H1 (cell line): ENCODE results near the gene GPR68. TPM values are rescaled to one million over a fixed set of nuclear protein-coding genes. Genes with fewer than 3 reads are reported as not detected.

Experiments
- CTCF ChIA-PET: fragments of 300-600 bp; sonication (Branson Sonifier 250); formaldehyde crosslinking; loops from one replicate; lab custom pipeline; 2021; ENCODE audit not compliant: partially characterized antibody; lab: Charles Lee
- POLR2A ChIA-PET: fragments of 300-600 bp; sonication (Branson Sonifier 250); formaldehyde crosslinking; loops from one replicate; lab custom pipeline; 2021; ENCODE audit warnings: inconsistent platforms; ENCODE audit not compliant: partially characterized antibody; lab: Charles Lee
- DNase-seq, 2 experiments: peaks; one replicate each; pipeline versions ENCODE4 v3.0.0 to v3.0.0-alpha.2; 2010 to 2022; ENCODE audit warnings: low spot score in 2 of 2, low read depth in 1 of 2, mixed read lengths in 1 of 2
- FAIRE-seq: peaks from 2 replicates; lab custom pipeline; 2011; peaks lifted over from hg19 to GRCh38; lab: Jason Lieb, UNC
- H2AFZ ChIP-seq: 2 replicates; pipeline ENCODE4 v1.8.1; 2012; ENCODE audit warnings: low read length, inconsistent platforms
- H2AK5ac ChIP-seq: 2 replicates; pipeline ENCODE4 v1.6.1; 2013; ENCODE audit warnings: low read depth, low read length
- H2BK120ac ChIP-seq: replicated peaks from 2 replicates; pipeline ENCODE3; 2013; ENCODE audit warnings: low read depth, low read length, inconsistent platforms
- H2BK12ac ChIP-seq: 2 replicates; pipeline ENCODE4 v1.6.1; 2013; ENCODE audit warnings: low read depth, low read length
- H2BK15ac ChIP-seq: 2 replicates; pipeline ENCODE4 v1.6.1; 2013; ENCODE audit warnings: low read length
- H2BK20ac ChIP-seq: 2 replicates; pipeline ENCODE4 v1.6.1; 2013; ENCODE audit warnings: low read length
- H2BK5ac ChIP-seq: 2 replicates; pipeline ENCODE4 v1.6.1; 2013; ENCODE audit warnings: low read depth, low read length
- H3K14ac ChIP-seq: 2 replicates; pipeline ENCODE4 v1.6.1; 2013; ENCODE audit warnings: inconsistent platforms; ENCODE audit not compliant: insufficient read length
- H3K18ac ChIP-seq: 2 replicates; pipeline ENCODE4 v1.6.1; 2013; ENCODE audit warnings: low read length; ENCODE audit errors: extremely low read depth
- H3K23ac ChIP-seq: 2 replicates; pipeline ENCODE4 v1.6.1; 2013; ENCODE audit warnings: inconsistent platforms; ENCODE audit not compliant: insufficient read length
- H3K23me2 ChIP-seq: 2 replicates; pipeline ENCODE4 v1.6.1; 2013; ENCODE audit warnings: low read depth, low read length
- H3K27ac ChIP-seq: 2 replicates; pipeline ENCODE4 v1.6.1; 2011; ENCODE audit warnings: low read depth, low read length, inconsistent platforms
- H3K27me3 ChIP-seq, 4 experiments: replicated peaks in 1 of 4; 1 replicate in 1 of 4; 2 replicates in 3 of 4; pipeline versions ENCODE4 v1.6.1 to v1.8.1; 2011 to 2013; ENCODE audit warnings: low read length in 3 of 4, mild to moderate bottlenecking in 3 of 4, inconsistent platforms in 2 of 4, mixed read lengths in 2 of 4, moderate library complexity in 1 of 4; ENCODE audit not compliant: control insufficient read depth in 3 of 4, insufficient read depth in 3 of 4; ENCODE audit errors: extremely low read depth in 1 of 4
- H3K36me3 ChIP-seq, 4 experiments: 2 replicates each; pipeline versions ENCODE4 v1.6.1 to v1.8.1; 2011 to 2013; ENCODE audit warnings: mild to moderate bottlenecking in 4 of 4, low read length in 3 of 4, moderate library complexity in 2 of 4, control low read depth in 1 of 4, inconsistent platforms in 1 of 4; ENCODE audit not compliant: insufficient read depth in 4 of 4, control insufficient read depth in 2 of 4
- H3K4ac ChIP-seq: replicated peaks from 2 replicates; pipeline ENCODE3; 2013; ENCODE audit warnings: low read length, low read depth, mixed read lengths, inconsistent platforms; ENCODE audit not compliant: insufficient read length
- H3K4me1 ChIP-seq, 4 experiments: replicated peaks in 1 of 4; 1 replicate in 1 of 4; 2 replicates in 3 of 4; pipeline versions ENCODE4 v1.6.1 to v1.8.1; 2011 to 2013; ENCODE audit warnings: low read length in 3 of 4, inconsistent platforms in 2 of 4, mixed read lengths in 1 of 4; ENCODE audit not compliant: insufficient read depth in 4 of 4, control insufficient read depth in 3 of 4
- H3K4me2 ChIP-seq, 2 experiments: 2 replicates each; pipeline versions ENCODE4 v1.6.1 to v1.8.1; 2011 to 2013; ENCODE audit warnings: low read depth in 2 of 2, low read length in 2 of 2, control low read depth in 1 of 2, inconsistent platforms in 1 of 2, mild to moderate bottlenecking in 1 of 2; ENCODE audit not compliant: insufficient read depth in 1 of 2
- H3K4me3 ChIP-seq, 4 experiments: fragments of 200-600, 300-600 bp in 1 of 4; sonication (generic), shearing (Covaris generic), sonication (Bioruptor Twin) in 1 of 4; 2 replicates each; pipeline versions ENCODE4 v1.5.1 to v1.8.1; 2011 to 2016; ENCODE audit warnings: low read length in 4 of 4, low read depth in 3 of 4, control low read depth in 2 of 4, inconsistent platforms in 2 of 4, mild to moderate bottlenecking in 2 of 4, mixed read lengths in 1 of 4, moderate library complexity in 1 of 4; ENCODE audit not compliant: insufficient read depth in 2 of 4; ENCODE audit errors: extremely low read depth in 1 of 4
- H3K56ac ChIP-seq: replicated peaks from 2 replicates; pipeline ENCODE3; 2013; ENCODE audit warnings: low read depth, mild to moderate bottlenecking, mixed read lengths, low read length, inconsistent platforms; ENCODE audit not compliant: insufficient read length
- H3K79me1 ChIP-seq: 2 replicates; pipeline ENCODE4 v1.6.1; 2013; ENCODE audit warnings: low read depth, low read length, control low read depth
- H3K79me2 ChIP-seq, 2 experiments: 2 replicates each; pipeline versions ENCODE4 v1.6.1 to v1.8.1; 2012 to 2013; ENCODE audit warnings: low read length in 2 of 2, mild to moderate bottlenecking in 2 of 2, inconsistent platforms in 1 of 2; ENCODE audit not compliant: insufficient read depth in 2 of 2, control insufficient read depth in 1 of 2
- H3K9ac ChIP-seq, 4 experiments: replicated peaks in 1 of 4; 1 replicate in 1 of 4; 2 replicates in 3 of 4; pipeline versions ENCODE4 v1.6.1 to v1.8.1; 2011 to 2013; ENCODE audit warnings: low read depth in 3 of 4, low read length in 3 of 4, control low read depth in 2 of 4, mild to moderate bottlenecking in 2 of 4, moderate library complexity in 2 of 4, inconsistent platforms in 1 of 4; ENCODE audit errors: extremely low read depth in 1 of 4
- H3K9me3 ChIP-seq, 2 experiments: 2 replicates each; pipeline versions ENCODE4 v1.6.1 to v1.8.1; 2012 to 2013; ENCODE audit warnings: mild to moderate bottlenecking in 2 of 2, moderate library complexity in 2 of 2, control low read depth in 1 of 2, inconsistent platforms in 1 of 2, low read depth in 1 of 2, low read length in 1 of 2, mixed read lengths in 1 of 2; ENCODE audit not compliant: insufficient read depth in 2 of 2
- H4K20me1 ChIP-seq, 2 experiments: replicated peaks in 1 of 2; 2 replicates each; pipeline versions ENCODE3 to v1.8.1; 2011 to 2013; ENCODE audit warnings: inconsistent platforms in 2 of 2, low read length in 2 of 2, mild to moderate bottlenecking in 1 of 2; ENCODE audit not compliant: insufficient read depth in 2 of 2, control insufficient read depth in 1 of 2
- H4K5ac ChIP-seq: 2 replicates; pipeline ENCODE4 v1.6.1; 2013; ENCODE audit warnings: low read length, low read depth, mixed read lengths, inconsistent platforms; ENCODE audit not compliant: insufficient read length
- H4K8ac ChIP-seq: 2 replicates; pipeline ENCODE4 v1.8.0; 2013; ENCODE audit warnings: mild to moderate bottlenecking, moderate library complexity, low read length, inconsistent platforms; ENCODE audit not compliant: insufficient read depth; ENCODE audit errors: extremely low read depth
- H4K91ac ChIP-seq: replicated peaks from 2 replicates; pipeline ENCODE3; 2013; ENCODE audit warnings: low read length, mixed read lengths, inconsistent platforms; ENCODE audit not compliant: insufficient read length
- BACH1 ChIP-seq: IDR thresholded peaks from 2 replicates; pipeline ENCODE4 v1.6.1; 2012; ENCODE audit warnings: low read length, improper control_type of control experiment
- CBX5 ChIP-seq: fragments of 300-800, 300-1000 bp; sonication (generic); IDR thresholded peaks from 2 replicates; pipeline ENCODE4 v1.7.1; 2016; ENCODE audit warnings: antibody characterized with exemption, low read length, low read depth
- CTBP2 ChIP-seq: IDR thresholded peaks from 2 replicates; pipeline ENCODE4 v1.7.0; 2011; ENCODE audit warnings: borderline replicate concordance, mild to moderate bottlenecking, moderate library complexity, mixed read lengths, low read length; ENCODE audit not compliant: insufficient read depth, insufficient read length
- EGR1 ChIP-seq: IDR thresholded peaks from 2 replicates; pipeline ENCODE4 v1.6.1; 2011; ENCODE audit warnings: low read depth, low read length, borderline replicate concordance
- PHF8 ChIP-seq: fragments of 200-600 bp; sonication (generic); conservative IDR thresholded peaks from 2 replicates; pipeline ENCODE4 v1.7.1; 2012; ENCODE audit warnings: low read depth, mild to moderate bottlenecking, inconsistent platforms, low read length, moderate library complexity
- RXRA ChIP-seq: IDR thresholded peaks from 2 replicates; pipeline ENCODE4 v1.6.1; 2011; ENCODE audit warnings: low read depth, mild to moderate bottlenecking, low read length, moderate library complexity; ENCODE audit not compliant: insufficient read depth
- SP2 ChIP-seq: IDR thresholded peaks from 2 replicates; pipeline ENCODE4 v1.6.1; 2012; ENCODE audit warnings: mild to moderate bottlenecking, low read length, inconsistent platforms
- SP4 ChIP-seq: IDR thresholded peaks from 2 replicates; pipeline ENCODE4 v1.6.1; 2012; ENCODE audit warnings: low read length, inconsistent platforms
- SRF ChIP-seq: IDR thresholded peaks from 2 replicates; pipeline ENCODE4 v1.6.1; 2011; ENCODE audit warnings: mild to moderate bottlenecking, low read depth, low read length, moderate library complexity
- TCF12 ChIP-seq: IDR thresholded peaks from 2 replicates; pipeline ENCODE4 v1.6.1; 2011; ENCODE audit warnings: low read depth, mild to moderate bottlenecking, low read length
- WGBS, 2 experiments: shearing (Covaris generic) in 1 of 2; methylation state at CpG; one replicate each; pipeline versions ENCODE4 v1.1.6 to v1.1.7; 2013 to 2015; ENCODE audit warnings: low lambda C conversion rate in 2 of 2, mixed read lengths in 2 of 2, inconsistent platforms in 1 of 2, low coverage in 1 of 2, missing lambda C conversion rate in 1 of 2; ENCODE audit not compliant: insufficient replicate concordance in 2 of 2, insufficient coverage in 1 of 2, insufficient read length in 1 of 2; ENCODE audit errors: extremely low coverage in 1 of 2, missing lambda C conversion rate in 1 of 2; 5-methylcytosine and 5-hydroxymethylcytosine counted together
- polyA plus RNA-seq, 7 experiments: library from polyadenylated mRNA; depleted of rRNA in 3 of 7; stranded (reverse) in 5 of 7; unstranded in 2 of 7; fragments of >200 nt in 5 of 7; fragments of 200-250 nt in 2 of 7; gene quantifications; 1 replicate in 5 of 7; 2 replicates in 1 of 7; 4 replicates in 1 of 7; pipeline versions ENCODE4 v1.2.1 to v1.2.3, GENCODE V29; 2011 to 2013; ENCODE audit warnings: missing spikeins in 2 of 7, mixed read lengths in 2 of 7
- total RNA-seq: library from RNA; stranded (reverse); fragmentation: NEBNext Ultra II Directional; extraction: Animal tissue kit (Norgen Biotek cat#: 25700); gene quantifications from 2 replicates; pipeline ENCODE4 v1.2.1, GENCODE V29; 2021
- TF ChIP-seq, protein P1 (sequence below): IDR thresholded peaks from 2 replicates; pipeline ENCODE4 v1.6.1; 2011; ENCODE audit warnings: low read depth, mild to moderate bottlenecking, low read length; ENCODE audit not compliant: insufficient read depth
- TF ChIP-seq, protein P2 (sequence below), 3 experiments: IDR thresholded peaks; 1 replicate in 2 of 3; 2 replicates in 1 of 3; pipeline versions ENCODE4 v1.5.1 to v1.6.1; 2011; ENCODE audit warnings: low read length in 3 of 3, mild to moderate bottlenecking in 3 of 3, inconsistent platforms in 2 of 3, low read depth in 1 of 3, moderate library complexity in 1 of 3; ENCODE audit not compliant: insufficient read depth in 1 of 3; ENCODE audit errors: control extremely low read depth in 1 of 3

The GPR68 gene
- total and polyA plus RNA-seq, 2 of the 8 experiments (the other 6 are each of a cell fraction or from before 2014, with no cell fraction given): 0.22 to 0.76 TPM

DNA sequence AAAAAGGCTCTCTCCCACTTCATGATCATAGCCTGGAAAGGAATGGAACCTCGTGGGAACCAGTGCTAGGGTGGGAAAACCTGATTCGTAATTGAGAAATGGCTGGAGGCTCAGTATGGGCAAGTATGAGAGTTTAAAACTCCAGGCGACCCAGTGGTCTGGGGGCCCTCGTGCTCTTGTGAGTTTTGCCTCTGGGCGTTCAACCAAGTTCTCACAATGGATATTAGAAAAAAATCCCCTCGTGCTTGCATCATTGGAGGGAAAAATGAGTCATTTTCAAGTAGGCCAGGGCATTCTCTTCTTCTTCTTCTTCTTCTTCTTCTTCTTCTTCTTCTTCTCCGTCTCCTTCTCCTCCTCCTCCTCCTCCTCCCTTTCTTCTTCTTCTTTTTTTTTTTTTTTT, 39.0 kb downstream of the GPR68 start:
- H3K56ac ChIP-seq: no peak overlapping the region
- H2BK20ac ChIP-seq: no peak overlapping the region
- H3K4me3 ChIP-seq: no peak overlapping the region
- no peak overlapping the region for H4K91ac ChIP-seq
- POLR2A ChIA-PET: no interaction called here
- no peaks in the 10 kb centered on the region for H3K9me3 ChIP-seq
- H2BK5ac ChIP-seq: no peak overlapping the region
- no peak overlapping the region for H4K5ac ChIP-seq
- no peak overlapping the region for H2BK12ac ChIP-seq
- H3K14ac ChIP-seq: no peak overlapping the region
- H3K36me3 ChIP-seq: peaks cover 0 to 29% (median 15%) of the 10 kb centered on the region in 4 experiments; a peak in 4 of 8 replicates
- H3K23ac ChIP-seq: no peak overlapping the region
- no peaks in the 10 kb centered on the region for H3K79me2 ChIP-seq
- H3K4me1 ChIP-seq: no peaks in the 10 kb centered on the region
- no peak overlapping the region for H3K4ac ChIP-seq
- CTCF ChIA-PET: interaction anchor here (0.9 kb wide), 1 partner anchor 28 kb away, joined by 3 read pairs; no protein-coding TSS in a partner anchor
- FAIRE-seq: no peak
- no peaks in the 10 kb centered on the region for H3K79me1 ChIP-seq
- DNase-seq: no peak
- H2BK120ac ChIP-seq: no peak overlapping the region
- H3K18ac ChIP-seq: no peak overlapping the region
- no peak overlapping the region for H2BK15ac ChIP-seq
- no peak overlapping the region for H4K8ac ChIP-seq
- no peaks in the 10 kb centered on the region for H3K27me3 ChIP-seq
- no peak overlapping the region for H3K27ac ChIP-seq
- no peaks in the 10 kb centered on the region for H4K20me1 ChIP-seq
- no peak overlapping the region for H2AK5ac ChIP-seq
- H3K4me2 ChIP-seq: no peak overlapping the region
- WGBS, 2 experiments: 83% methylated on average over 7 of the region's 7 CpGs; no CpG with 5 or more reads in 1 of the 2 experiments
- no peak overlapping the region for H3K9ac ChIP-seq
- no peaks in the 10 kb centered on the region for H3K23me2 ChIP-seq
- no peak overlapping the region for H2AFZ ChIP-seq
- TF ChIP-seq, protein P1, sequence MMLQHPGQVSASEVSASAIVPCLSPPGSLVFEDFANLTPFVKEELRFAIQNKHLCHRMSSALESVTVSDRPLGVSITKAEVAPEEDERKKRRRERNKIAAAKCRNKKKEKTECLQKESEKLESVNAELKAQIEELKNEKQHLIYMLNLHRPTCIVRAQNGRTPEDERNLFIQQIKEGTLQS: no peak
- TF ChIP-seq EGR1 (no peak), CTBP2 (no peak), BACH1 (no peak), SP2 (no peak), PHF8 (no peak), TCF12 (no peak), SRF (no peak), SP4 (no peak), RXRA (no peak), CBX5 (no peak)
- TF ChIP-seq, protein P2, sequence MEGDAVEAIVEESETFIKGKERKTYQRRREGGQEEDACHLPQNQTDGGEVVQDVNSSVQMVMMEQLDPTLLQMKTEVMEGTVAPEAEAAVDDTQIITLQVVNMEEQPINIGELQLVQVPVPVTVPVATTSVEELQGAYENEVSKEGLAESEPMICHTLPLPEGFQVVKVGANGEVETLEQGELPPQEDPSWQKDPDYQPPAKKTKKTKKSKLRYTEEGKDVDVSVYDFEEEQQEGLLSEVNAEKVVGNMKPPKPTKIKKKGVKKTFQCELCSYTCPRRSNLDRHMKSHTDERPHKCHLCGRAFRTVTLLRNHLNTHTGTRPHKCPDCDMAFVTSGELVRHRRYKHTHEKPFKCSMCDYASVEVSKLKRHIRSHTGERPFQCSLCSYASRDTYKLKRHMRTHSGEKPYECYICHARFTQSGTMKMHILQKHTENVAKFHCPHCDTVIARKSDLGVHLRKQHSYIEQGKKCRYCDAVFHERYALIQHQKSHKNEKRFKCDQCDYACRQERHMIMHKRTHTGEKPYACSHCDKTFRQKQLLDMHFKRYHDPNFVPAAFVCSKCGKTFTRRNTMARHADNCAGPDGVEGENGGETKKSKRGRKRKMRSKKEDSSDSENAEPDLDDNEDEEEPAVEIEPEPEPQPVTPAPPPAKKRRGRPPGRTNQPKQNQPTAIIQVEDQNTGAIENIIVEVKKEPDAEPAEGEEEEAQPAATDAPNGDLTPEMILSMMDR (IDR thresholded peaks at IDR 0.05; ENCODE audit: control extremely low read depth in 1 of 3, insufficient read depth in 1 of 3, low read depth in 1 of 3, low read length in 3 of 3): no peak
